Esophagus muscularis mucosa (tissue), 4 donors: ENCODE data around the gene UBL3. TPM values are rescaled to one million over a fixed set of nuclear protein-coding genes. Genes with fewer than 3 reads are reported as not detected.

Source experiments
- DNase-seq: peaks from one replicate; pipeline ENCODE4 v3.0.0-alpha.2; 2017; ENCODE audit errors: extremely low spot score
- H3K27ac ChIP-seq, 4 donors: fragments of 200-600 bp; sonication (generic); replicated peaks in 1 of 4; 1 replicate in 3 of 4; 2 replicates in 1 of 4; pipeline ENCODE4 v1.5.1; 2016 to 2019; ENCODE audit warnings: mild to moderate bottlenecking in 1 of 4
- H3K27me3 ChIP-seq, 4 donors: fragments of 200-600 bp; sonication (generic); one replicate each; pipeline versions ENCODE4 v1.5.1 to v1.6.0; 2016 to 2019
- H3K36me3 ChIP-seq, 4 donors: fragments of 200-600 bp; sonication (generic); one replicate each; pipeline ENCODE4 v1.5.1; 2016 to 2019
- H3K4me1 ChIP-seq, 4 donors: fragments of 200-600 bp; sonication (generic); one replicate each; pipeline ENCODE4 v1.5.1; 2016 to 2019
- H3K4me3 ChIP-seq, 4 donors: fragments of 200-600 bp; sonication (generic); 1 replicate in 2 of 4; 2 replicates in 2 of 4; pipeline ENCODE4 v1.5.1; 2016 to 2019; ENCODE audit warnings: mild to moderate bottlenecking in 4 of 4, moderate library complexity in 1 of 4
- H3K9me3 ChIP-seq, 4 donors: fragments of 200-600 bp; sonication (generic); 1 replicate in 3 of 4; 2 replicates in 1 of 4; pipeline ENCODE4 v1.5.1; 2016 to 2019
- CTCF ChIP-seq, 3 experiments: fragments of 200-600 bp in 2 of 3; fragments of 450-650 bp in 1 of 3; sonication (generic) in 2 of 3; IDR thresholded peaks; one replicate each; pipeline ENCODE4 v1.5.1; 2017 to 2019; ENCODE audit warnings: antibody characterized with exemption in 3 of 3, mild to moderate bottlenecking in 2 of 3, moderate library complexity in 1 of 3
- EP300 ChIP-seq: sonication (generic); formaldehyde crosslinking; IDR thresholded peaks from one replicate; pipeline ENCODE4 v1.6.1; 2017; ENCODE audit warnings: antibody characterized with exemption
- POLR2A ChIP-seq: fragments of 450-650 bp; IDR thresholded peaks from one replicate; pipeline ENCODE4 v1.6.1; 2017; ENCODE audit warnings: antibody characterized with exemption, moderate library complexity, mild to moderate bottlenecking, low read depth
- POLR2AphosphoS5 ChIP-seq, 2 donors: sonication (generic); formaldehyde crosslinking; IDR thresholded peaks; one replicate each; pipeline ENCODE4 v1.6.1; 2017; ENCODE audit warnings: antibody characterized with exemption in 2 of 2
- whole genome bisulfite sequencing: methylation state at CpG from one replicate; pipeline ENCODE4 v1.1.5; 2018; 5-methylcytosine and 5-hydroxymethylcytosine counted together
- intact Hi-C: fragments of 100-400 bp; cut with DNase I; formaldehyde crosslinking; loops from one replicate; pipeline ENCODE4 v1.15.1; 2023
- total RNA-seq, 4 donors: library from RNA; depleted of rRNA; stranded (reverse); fragments of >200 nt; gene quantifications; one replicate each; pipeline versions ENCODE4 v1.1.0 to v1.2.1, GENCODE V29; 2016

UBL3 gene
- total RNA-seq, 4 donors from 2014 or later = 30.2 to 44.5 (median 32.6) TPM

GRCh38 chr13:29849071-29849631 is 1.3 kb downstream of the UBL3 start:
- peaks cover 23 to 35% (median 29%) of the 10 kb centered on the region in 4 donors for H3K4me1 ChIP-seq
- peak overlapping the region; percentile 80 to 96 (median 84) for H3K4me3 ChIP-seq

GRCh38 chr13:29847501-29847983 is 2.9 kb downstream of the UBL3 start:
- Histone ChIP-seq H3K9me3 (no peaks in the 10 kb centered on the region), H3K27ac (peak overlapping the region; percentile 73 to 99 (median 97)), H3K36me3 (no peaks in the 10 kb centered on the region), H3K4me1 (peaks cover 23 to 41% (median 34%) of the 10 kb centered on the region in 4 donors), H3K27me3 (no peaks in the 10 kb centered on the region), H3K4me3 (peak overlapping the region; percentile 80 to 96 (median 84))
- intact Hi-C loops = loop anchor here (5.0 to 10.0 kb wide), 4 partner anchors 75 to 617 kb away; partner anchors contain the start of gene HMGB1
- 2% methylated on average over 13 of the region's 13 CpGs for WGBS
- DNase-seq = no peak
- peak; percentile 38 to 48 for TF ChIP-seq POLR2AphosphoS5 (IDR thresholded peaks at IDR 0.05)
- TF ChIP-seq POLR2A = no peak
- TF ChIP-seq CTCF (IDR thresholded peaks at IDR 0.05) = no peak
- TF ChIP-seq EP300 = no peak

More at GRCh38 chr13:29849071-29849631, 1.3 kb downstream of the UBL3 start:
- Histone ChIP-seq H3K36me3 (no peaks in the 10 kb centered on the region), H3K27ac (peak overlapping the region; percentile 96 to 99 (median 98)), H3K9me3 (no peaks in the 10 kb centered on the region), H3K27me3 (no peaks in the 10 kb centered on the region)
- intact Hi-C loops = loop anchor here (5.0 to 10.0 kb wide), 4 partner anchors 73 to 616 kb away; partner anchors contain the start of gene HMGB1
- under 1% methylated on average over 24 of the region's 24 CpGs for WGBS
- TF ChIP-seq CTCF (IDR thresholded peaks at IDR 0.05) (no peak), POLR2AphosphoS5 (IDR thresholded peaks at IDR 0.05) (peak; percentile 32 to 34)
- DNase-seq = no peak

- 56% methylated on average over 6 of the region's 6 CpGs for WGBS
Observed at GRCh38 chr13:29846475-29847256, 3.8 kb downstream of the UBL3 start.

GRCh38 chr13:29845440-29846056 is 4.9 kb downstream of the UBL3 start:
- no peaks in the 10 kb centered on the region for H3K9me3 ChIP-seq
- TF ChIP-seq CTCF (IDR thresholded peaks at IDR 0.05) (peak; percentile 39 to 48 (median 45)), POLR2A (no peak)
- no peaks in the 10 kb centered on the region for H3K36me3 ChIP-seq
- peak overlapping the region in 1 of 4 donors; percentile 99 for H3K27ac ChIP-seq
- H3K27me3 ChIP-seq = no peaks in the 10 kb centered on the region
- DNase-seq = no peak
- peaks cover 23 to 54% (median 43%) of the 10 kb centered on the region in 4 donors for H3K4me1 ChIP-seq
- intact Hi-C loops = loop anchor here (2.0 to 10.0 kb wide), 5 partner anchors 73 to 619 kb away; partner anchors contain the start of gene HMGB1
- WGBS = 82% methylated on average over 2 of the region's 2 CpGs
- H3K4me3 ChIP-seq = no peak overlapping the region

More at GRCh38 chr13:29846475-29847256, 3.8 kb downstream of the UBL3 start:
- Histone ChIP-seq H3K27ac (peak overlapping the region; percentile 73 to 99 (median 97)), H3K36me3 (no peaks in the 10 kb centered on the region), H3K4me3 (peak overlapping the region; percentile 80 to 96 (median 84)), H3K27me3 (no peaks in the 10 kb centered on the region), H3K9me3 (no peaks in the 10 kb centered on the region), H3K4me1 (peaks cover 23 to 50% (median 42%) of the 10 kb centered on the region in 4 donors)
- TF ChIP-seq CTCF (IDR thresholded peaks at IDR 0.05) (no peak), EP300 (no peak), POLR2AphosphoS5 (IDR thresholded peaks at IDR 0.05) (no peak), POLR2A (no peak)
- DNase-seq = no peak
- intact Hi-C loops = loop anchor here (5.0 to 10.0 kb wide), 4 partner anchors 74 to 618 kb away; partner anchors contain the start of gene HMGB1
